Caco-2 (cell line): Measurements from ENCODE around the gene CNGA3. TPM values are rescaled to one million over a fixed set of nuclear protein-coding genes. Genes with fewer than 3 reads are reported as not detected.
A peak's percentile ranks its signal among the peaks of the same experiment; 100 is the strongest.

Experiments used
- BruUV-seq: library from RNA; stranded (reverse); fragments of 400-500 nt; replicated peaks from 2 replicates; lab custom pipeline; 2021; lab: Mats Ljungman, UMichigan
- CTCF ChIA-PET: fragments of 300-600 bp; sonication (Branson Sonifier 250); formaldehyde crosslinking; loops from one replicate; lab custom pipeline; 2022; ENCODE audit warnings: antibody characterized with exemption; lab: Charles Lee
- POLR2A ChIA-PET: fragments of 300-600 bp; sonication (Branson Sonifier 250); formaldehyde crosslinking; loops from one replicate; lab custom pipeline; 2022; ENCODE audit warnings: antibody characterized with exemption; lab: Charles Lee
- DNase-seq, 2 experiments: peaks; one replicate each; pipeline versions ENCODE4 v3.0.0 to v3.0.0-alpha.2; 2020 to 2022
- H3K27me3 ChIP-seq: replicated peaks from 2 replicates; pipeline ENCODE4 v1.6.0; 2011; ENCODE audit warnings: low read length; ENCODE audit not compliant: control insufficient read depth, insufficient read depth
- H3K36me3 ChIP-seq: 2 replicates; pipeline ENCODE4 v1.5.1; 2011; ENCODE audit warnings: low read length; ENCODE audit not compliant: control insufficient read depth, insufficient read depth
- H3K4me1 ChIP-seq: fragments of 250-450 bp; sonication (Bioruptor Pico); 2 replicates; pipeline ENCODE4 v1.5.1; 2020; ENCODE audit warnings: mild to moderate bottlenecking
- H3K4me3 ChIP-seq: 2 replicates; pipeline ENCODE4 v1.5.1; 2011; ENCODE audit warnings: low read depth, mild to moderate bottlenecking, control low read depth, low read length
- H3K9me3 ChIP-seq: fragments of 250-450 bp; sonication (Bioruptor Pico); 2 replicates; pipeline ENCODE4 v1.5.1; 2020; ENCODE audit warnings: mild to moderate bottlenecking, moderate library complexity
- H3K27ac Mint-ChIP-seq: one replicate; pipeline ENCODE4 v1.8.0; 2022; ENCODE audit warnings: mixed read lengths; ENCODE audit not compliant: unreplicated experiment
- H3K27me3 Mint-ChIP-seq: one replicate; pipeline ENCODE4 v1.8.0; 2022; ENCODE audit warnings: mixed read lengths; ENCODE audit not compliant: insufficient read depth, unreplicated experiment
- H3K36me3 Mint-ChIP-seq: one replicate; pipeline ENCODE4 v1.8.0; 2022; ENCODE audit warnings: mild to moderate bottlenecking, mixed read lengths; ENCODE audit not compliant: insufficient read depth, unreplicated experiment
- H3K4me1 Mint-ChIP-seq: one replicate; pipeline ENCODE4 v1.8.0; 2022; ENCODE audit warnings: low read depth, mixed read lengths; ENCODE audit not compliant: unreplicated experiment
- H3K4me3 Mint-ChIP-seq: one replicate; pipeline ENCODE4 v1.8.0; 2022; ENCODE audit warnings: mild to moderate bottlenecking, moderate library complexity, mixed read lengths; ENCODE audit not compliant: unreplicated experiment
- H3K9me3 Mint-ChIP-seq: one replicate; pipeline ENCODE4 v1.8.0; 2022; ENCODE audit warnings: mixed read lengths; ENCODE audit not compliant: unreplicated experiment
- intact Hi-C: fragments of 100-400 bp; cut with micrococcal nuclease; formaldehyde crosslinking; loops from one replicate; pipeline ENCODE4 v1.10.0; 2022; ENCODE audit not compliant: unreplicated experiment
- total RNA-seq: library from RNA; stranded (reverse); gene quantifications from 2 replicates; pipeline ENCODE4 v1.2.3, GENCODE V29; 2022
- TF ChIP-seq, protein P1 (sequence below), 2 experiments: fragments of 200-600 bp in 1 of 2; IDR thresholded peaks; 1 replicate in 1 of 2; 2 replicates in 1 of 2; pipeline versions ENCODE4 v1.5.1 to v1.8.0; 2011 to 2022; ENCODE audit warnings: antibody characterized with exemption in 1 of 2, control low read depth in 1 of 2, inconsistent platforms in 1 of 2, low read depth in 1 of 2, low read length in 1 of 2, mild to moderate bottlenecking in 1 of 2, moderate library complexity in 1 of 2; ENCODE audit not compliant: insufficient read depth in 1 of 2, severe bottlenecking in 1 of 2, unreplicated experiment in 1 of 2

The CNGA3 gene
- total RNA-seq, 1 experiment from 2014 or later, result not detected

DNA sequence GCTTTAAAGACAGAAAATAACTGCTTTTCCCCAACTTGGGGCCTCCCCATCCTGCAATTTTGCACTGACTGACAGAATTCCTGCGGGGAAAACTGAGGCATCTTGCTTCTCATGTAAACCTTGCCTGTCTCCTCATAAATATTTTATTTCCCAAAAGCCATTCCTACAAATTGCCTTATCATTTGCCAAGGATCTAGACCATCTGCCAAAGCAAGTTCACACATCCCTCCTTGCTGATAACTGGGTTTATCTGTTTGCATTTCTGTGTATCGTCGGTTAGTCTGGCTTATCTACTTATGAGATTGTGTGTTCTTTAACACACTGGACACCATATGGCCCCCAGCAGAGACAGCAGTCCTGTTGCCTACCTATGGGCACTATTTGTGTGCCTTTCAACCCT lies 3.0 kb upstream of the CNGA3 start:
- Mint-ChIP-seq H3K9me3 (no peaks in the 10 kb centered on the region), H3K36me3 (no peaks in the 10 kb centered on the region), H3K27ac (no peak overlapping the region), H3K4me1 (no peaks in the 10 kb centered on the region), H3K27me3 (peaks cover 21% of the 10 kb centered on the region), H3K4me3 (no peak overlapping the region)
- intact Hi-C loops, result no loop called here
- TF ChIP-seq, protein P1, sequence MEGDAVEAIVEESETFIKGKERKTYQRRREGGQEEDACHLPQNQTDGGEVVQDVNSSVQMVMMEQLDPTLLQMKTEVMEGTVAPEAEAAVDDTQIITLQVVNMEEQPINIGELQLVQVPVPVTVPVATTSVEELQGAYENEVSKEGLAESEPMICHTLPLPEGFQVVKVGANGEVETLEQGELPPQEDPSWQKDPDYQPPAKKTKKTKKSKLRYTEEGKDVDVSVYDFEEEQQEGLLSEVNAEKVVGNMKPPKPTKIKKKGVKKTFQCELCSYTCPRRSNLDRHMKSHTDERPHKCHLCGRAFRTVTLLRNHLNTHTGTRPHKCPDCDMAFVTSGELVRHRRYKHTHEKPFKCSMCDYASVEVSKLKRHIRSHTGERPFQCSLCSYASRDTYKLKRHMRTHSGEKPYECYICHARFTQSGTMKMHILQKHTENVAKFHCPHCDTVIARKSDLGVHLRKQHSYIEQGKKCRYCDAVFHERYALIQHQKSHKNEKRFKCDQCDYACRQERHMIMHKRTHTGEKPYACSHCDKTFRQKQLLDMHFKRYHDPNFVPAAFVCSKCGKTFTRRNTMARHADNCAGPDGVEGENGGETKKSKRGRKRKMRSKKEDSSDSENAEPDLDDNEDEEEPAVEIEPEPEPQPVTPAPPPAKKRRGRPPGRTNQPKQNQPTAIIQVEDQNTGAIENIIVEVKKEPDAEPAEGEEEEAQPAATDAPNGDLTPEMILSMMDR (IDR thresholded peaks at IDR 0.05; ENCODE audit: insufficient read depth in 1 of 2, low read depth in 1 of 2, low read length in 1 of 2, severe bottlenecking in 1 of 2, unreplicated experiment in 1 of 2), result no peak
- ChIA-PET CTCF (no interaction called here), POLR2A (no interaction called here)
- Histone ChIP-seq H3K36me3 (no peaks in the 10 kb centered on the region), H3K4me1 (no peaks in the 10 kb centered on the region), H3K9me3 (no peaks in the 10 kb centered on the region), H3K27me3 (no peaks in the 10 kb centered on the region), H3K4me3 (no peak overlapping the region)
- DNase-seq, result no peak
- no TSS peak for BruUV-seq

DNA sequence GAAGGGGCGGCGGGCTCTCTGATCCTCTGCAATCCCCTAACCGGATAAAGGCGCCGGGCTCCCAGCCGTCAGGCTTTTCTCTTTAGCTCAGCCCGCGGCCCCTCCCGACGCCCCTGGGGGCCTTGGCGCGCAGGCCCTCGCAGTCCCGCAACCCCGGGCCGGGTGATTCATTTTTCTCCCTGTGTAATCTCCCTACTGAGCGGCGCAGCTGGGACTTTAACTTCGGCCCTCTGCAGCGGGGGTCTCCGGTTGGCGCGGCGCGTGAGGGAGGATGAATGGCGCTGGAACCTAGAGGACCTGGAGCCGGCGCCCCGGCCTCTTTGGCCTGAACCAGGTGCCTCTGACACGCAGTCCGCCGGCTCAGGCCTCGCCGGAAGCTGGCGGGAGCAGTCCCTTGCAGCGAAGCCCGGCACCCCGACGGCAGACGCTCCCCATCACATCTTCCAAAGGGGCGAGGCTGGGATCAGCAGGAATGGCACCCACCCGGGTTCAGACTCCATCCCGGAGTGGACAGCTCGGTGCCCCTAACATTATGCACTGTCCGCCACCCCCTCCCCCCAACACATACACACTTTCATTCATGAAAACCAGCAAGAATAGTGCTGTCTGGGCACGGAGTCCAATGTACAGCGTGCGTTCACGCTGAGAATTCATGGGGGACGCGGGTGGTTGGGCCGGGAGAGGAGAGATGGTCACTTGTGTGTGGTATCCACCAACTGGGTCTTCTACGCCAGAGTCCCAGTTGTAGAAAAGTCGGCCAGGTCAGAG lies 1.2 kb downstream of the CNGA3 start:
- POLR2A ChIA-PET, result no interaction called here
- peaks cover 17% of the 10 kb centered on the region for H3K27me3 Mint-ChIP-seq
- TF ChIP-seq, protein P1 (IDR thresholded peaks at IDR 0.05; ENCODE audit: insufficient read depth in 1 of 2, low read depth in 1 of 2, low read length in 1 of 2, severe bottlenecking in 1 of 2, unreplicated experiment in 1 of 2), result no peak

DNA sequence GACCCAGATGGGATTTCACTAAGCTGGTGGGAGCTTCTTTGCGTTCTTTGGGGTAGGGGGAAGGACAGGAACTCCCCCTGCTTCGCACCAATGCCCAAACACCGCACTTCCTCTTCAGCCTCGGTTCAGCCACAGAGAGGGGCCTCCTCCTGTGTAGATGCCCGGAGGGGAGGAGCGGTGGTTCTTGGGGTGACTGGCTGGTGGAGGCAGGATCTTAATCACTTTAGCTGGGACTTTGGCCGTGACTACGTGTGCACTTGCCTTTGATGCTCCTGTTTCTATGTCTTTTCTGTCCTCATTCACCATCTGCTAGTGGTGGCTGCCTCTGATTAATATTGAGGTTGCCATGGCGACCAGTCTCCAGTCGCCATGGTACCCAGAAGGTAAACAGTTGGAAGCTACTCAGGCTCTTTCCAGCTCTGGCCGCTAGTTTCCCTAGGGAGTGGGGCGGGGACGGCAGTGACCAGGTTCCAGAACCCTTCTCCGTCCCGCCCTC lies 1.9 kb downstream of the CNGA3 start:
- Histone ChIP-seq H3K9me3 (no peaks in the 10 kb centered on the region), H3K4me1 (no peaks in the 10 kb centered on the region), H3K36me3 (no peaks in the 10 kb centered on the region), H3K27me3 (no peaks in the 10 kb centered on the region), H3K4me3 (no peak overlapping the region)
- TF ChIP-seq, protein P1 (IDR thresholded peaks at IDR 0.05; ENCODE audit: insufficient read depth in 1 of 2, low read depth in 1 of 2, low read length in 1 of 2, severe bottlenecking in 1 of 2, unreplicated experiment in 1 of 2), result no peak
- Mint-ChIP-seq H3K27me3 (peaks cover 16% of the 10 kb centered on the region), H3K9me3 (peaks cover 9% of the 10 kb centered on the region), H3K27ac (no peak overlapping the region), H3K36me3 (no peaks in the 10 kb centered on the region), H3K4me1 (no peaks in the 10 kb centered on the region), H3K4me3 (no peak overlapping the region)
- no TSS peak for BruUV-seq
- DNase-seq, result peak in 1 of 2 experiments; percentile 17
- CTCF ChIA-PET, result no interaction called here
- intact Hi-C loops, result no loop called here
- POLR2A ChIA-PET, result no interaction called here

More for the DNA sequence above, 1.2 kb downstream of the CNGA3 start:
- CTCF ChIA-PET, result no interaction called here
- Mint-ChIP-seq H3K4me3 (no peak overlapping the region), H3K4me1 (no peaks in the 10 kb centered on the region), H3K27ac (no peak overlapping the region), H3K36me3 (no peaks in the 10 kb centered on the region), H3K9me3 (peaks cover 9% of the 10 kb centered on the region)
- H3K36me3 ChIP-seq, result no peaks in the 10 kb centered on the region
- no peaks in the 10 kb centered on the region for H3K9me3 ChIP-seq
- intact Hi-C loops, result no loop called here
- no peak overlapping the region for H3K4me3 ChIP-seq
- DNase-seq, result no peak
- H3K4me1 ChIP-seq, result no peaks in the 10 kb centered on the region
- H3K27me3 ChIP-seq, result no peaks in the 10 kb centered on the region
- no TSS peak for BruUV-seq
